Measurements from ENCODE around the gene KCNQ4. TPM values are rescaled to one million over a fixed set of nuclear protein-coding genes. Genes with fewer than 3 reads are reported as not detected.

KCNQ4 gene
- total RNA-seq, 1 experiment from 2014 or later, result 0.11 TPM

DNA sequence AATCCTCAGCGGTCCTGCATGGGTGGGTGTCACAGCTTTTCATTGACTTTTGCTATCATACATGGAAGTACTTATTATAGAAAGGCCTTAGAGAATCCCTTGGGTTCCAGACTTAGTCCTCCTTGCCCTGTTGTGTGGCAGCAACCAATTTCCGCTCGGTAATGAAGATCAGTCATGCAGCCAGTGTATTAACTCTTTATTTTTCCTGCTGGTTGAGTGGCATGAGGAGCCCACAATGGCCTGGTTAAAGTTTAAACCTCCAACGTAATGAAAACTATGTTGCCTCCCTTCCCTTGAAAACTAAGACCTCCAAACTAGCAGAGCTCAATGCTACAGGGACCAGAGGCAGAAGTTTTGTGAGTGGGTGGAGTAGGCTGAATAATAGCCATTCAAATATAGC lies 58.6 kb downstream of the KCNQ4 start:
- DNase-seq (ENCODE audit: low read depth, low spot score), result no peak
- in situ Hi-C loops (cut with HindIII; ENCODE audit: low pct_unique_long_range_greater_than_20kb, low sequenced_read_pairs), result no loop called here

DNA sequence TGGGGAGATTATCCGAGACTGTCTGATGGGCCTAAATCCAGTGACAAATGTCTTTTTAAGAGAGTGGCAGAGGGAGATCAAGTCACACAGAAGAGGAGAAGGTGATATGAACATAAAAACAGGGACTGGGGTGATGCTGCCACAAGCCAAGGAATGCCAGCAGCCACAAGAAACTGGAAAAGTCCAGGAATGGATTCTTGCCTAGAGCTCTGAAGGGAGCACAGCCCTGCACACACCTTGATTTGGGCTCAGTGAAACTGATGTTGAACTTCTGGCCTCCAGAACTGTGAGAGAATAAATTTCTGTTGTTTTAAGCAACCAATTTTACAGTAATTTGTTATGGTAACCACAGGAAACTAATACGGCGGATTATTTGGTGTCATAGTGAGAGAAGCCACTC lies 59.1 kb downstream of the KCNQ4 start:
- DNase-seq (ENCODE audit: low read depth, low spot score), result no peak
- in situ Hi-C loops (cut with HindIII; ENCODE audit: low pct_unique_long_range_greater_than_20kb, low sequenced_read_pairs), result no loop called here

DNA sequence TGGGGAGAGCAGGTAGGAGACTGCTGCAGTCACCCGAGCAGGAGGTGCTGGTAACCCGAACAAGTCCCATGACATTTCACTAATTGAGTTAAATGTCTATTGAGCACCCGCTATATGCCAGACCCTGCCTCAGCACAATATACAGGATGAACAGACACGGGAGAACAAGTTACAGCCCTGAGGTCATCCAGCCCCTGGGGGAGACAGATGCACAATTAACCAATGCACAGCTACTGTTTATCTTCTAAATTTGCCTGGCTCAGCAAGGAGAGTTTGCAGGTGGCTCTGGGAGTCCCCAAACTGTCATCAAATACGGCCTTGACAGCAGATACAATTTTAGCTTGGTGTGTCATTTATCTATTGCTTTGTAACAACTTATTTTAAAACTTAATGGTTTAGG lies 60.5 kb downstream of the KCNQ4 start:
- no peak for DNase-seq (ENCODE audit: low read depth, low spot score)
- in situ Hi-C loops (cut with HindIII; ENCODE audit: low pct_unique_long_range_greater_than_20kb, low sequenced_read_pairs), result no loop called here

DNA sequence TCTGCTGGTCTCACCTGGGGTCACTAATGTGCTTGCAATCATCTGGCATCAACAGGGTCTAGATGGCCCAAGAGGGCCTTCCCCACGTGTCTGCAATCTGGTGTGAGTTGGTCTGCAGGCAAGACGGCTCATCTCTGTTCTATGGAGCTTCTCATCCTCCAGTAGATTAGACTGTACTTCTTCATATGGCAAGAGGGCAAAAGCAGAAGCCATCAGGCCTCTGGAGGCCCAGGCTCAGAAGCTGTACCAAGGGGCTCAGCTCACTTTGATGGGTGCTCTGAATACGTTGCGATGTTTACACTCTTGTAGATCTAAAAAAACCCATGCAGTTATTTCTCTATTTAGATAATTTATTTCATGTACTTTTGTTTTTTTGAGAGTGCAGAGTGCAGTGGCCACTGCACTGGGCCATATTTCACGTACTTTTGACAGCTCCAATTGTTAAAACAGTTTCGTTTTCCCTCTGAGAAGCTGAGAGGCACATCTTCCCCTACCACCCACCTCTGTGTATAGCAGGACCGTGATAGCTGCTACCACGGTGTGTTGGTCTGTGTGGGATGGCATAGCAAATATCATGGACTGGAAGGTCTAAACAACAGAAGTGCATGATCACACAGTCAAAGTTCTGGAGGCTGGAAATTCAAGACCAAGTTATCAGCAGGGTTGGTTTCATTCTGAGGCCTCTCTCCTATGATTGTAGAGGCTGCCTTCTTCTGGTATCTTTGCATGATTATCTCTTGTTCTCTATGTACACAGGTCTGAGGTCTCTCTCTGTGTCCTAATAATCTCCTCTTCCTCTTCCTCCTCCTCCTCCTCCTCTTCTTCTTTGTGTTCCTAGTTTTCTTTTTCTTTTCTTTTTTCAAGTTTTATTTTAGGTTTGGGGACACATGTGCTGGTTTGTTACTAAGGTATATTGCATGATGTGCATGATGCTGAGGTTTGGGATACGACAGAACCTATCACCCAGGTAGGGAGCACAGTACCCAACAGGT lies 61.6 kb downstream of the KCNQ4 start:
- in situ Hi-C loops (cut with HindIII; ENCODE audit: low pct_unique_long_range_greater_than_20kb, low sequenced_read_pairs), result no loop called here
- no peak for DNase-seq (ENCODE audit: low read depth, low spot score)

DNA sequence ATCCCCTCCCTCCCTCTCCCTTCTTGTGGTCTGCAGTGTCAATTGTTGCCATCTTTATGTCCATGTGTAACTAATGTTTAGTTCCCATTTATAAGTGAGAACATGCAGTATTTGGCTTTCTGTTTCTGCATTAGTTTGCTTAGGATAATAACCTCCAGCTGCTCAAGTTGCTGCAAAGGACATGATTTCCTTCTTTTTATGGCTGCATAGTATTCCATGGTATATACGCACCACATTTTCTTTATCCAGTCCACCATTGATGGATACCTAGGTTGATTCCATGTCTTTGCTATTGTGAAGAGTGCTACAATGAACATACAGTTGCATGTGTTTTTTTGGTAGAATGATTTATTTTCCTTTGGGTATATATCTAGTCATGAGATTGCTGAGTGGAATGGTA lies 62.3 kb downstream of the KCNQ4 start:
- no peak for DNase-seq (ENCODE audit: low read depth, low spot score)
- in situ Hi-C loops (cut with HindIII; ENCODE audit: low pct_unique_long_range_greater_than_20kb, low sequenced_read_pairs), result no loop called here

DNA sequence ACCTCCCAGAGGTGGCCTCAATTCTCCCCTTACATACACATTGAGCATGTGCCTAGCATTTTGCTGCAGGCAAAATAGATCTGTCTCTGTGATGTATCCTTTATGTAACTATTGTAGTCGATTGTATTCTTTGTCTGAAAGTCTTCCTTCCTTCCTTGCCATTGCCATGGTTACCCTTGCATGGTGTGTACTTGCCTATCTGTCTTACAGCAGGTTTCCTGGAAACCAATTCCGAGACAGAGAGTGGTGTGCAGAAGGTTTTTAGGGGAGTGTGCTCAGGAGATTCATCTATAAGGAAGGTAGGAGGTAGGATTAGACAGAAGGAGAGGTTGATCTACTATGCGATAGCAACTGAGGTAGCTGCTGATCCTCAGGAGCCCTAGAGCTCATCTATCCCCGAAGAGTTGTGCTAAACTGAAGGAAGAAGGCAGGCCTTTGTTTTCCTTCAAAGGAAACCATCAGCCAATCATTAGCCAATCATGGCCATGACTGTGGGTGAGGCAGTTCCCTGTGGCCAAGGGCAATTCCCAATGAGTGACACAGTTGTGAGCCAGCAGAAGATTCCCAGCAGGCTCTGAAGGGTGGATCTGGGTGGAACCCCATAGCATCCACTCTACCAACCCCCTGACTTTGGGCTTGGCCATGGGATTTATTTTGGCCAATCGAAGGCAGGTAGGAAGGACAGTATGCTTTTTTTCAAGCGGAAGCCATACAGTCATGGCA lies 63.6 kb downstream of the KCNQ4 start:
- in situ Hi-C loops (cut with HindIII; ENCODE audit: low pct_unique_long_range_greater_than_20kb, low sequenced_read_pairs), result no loop called here
- peak; percentile 54 for DNase-seq (ENCODE audit: low read depth, low spot score)

DNA sequence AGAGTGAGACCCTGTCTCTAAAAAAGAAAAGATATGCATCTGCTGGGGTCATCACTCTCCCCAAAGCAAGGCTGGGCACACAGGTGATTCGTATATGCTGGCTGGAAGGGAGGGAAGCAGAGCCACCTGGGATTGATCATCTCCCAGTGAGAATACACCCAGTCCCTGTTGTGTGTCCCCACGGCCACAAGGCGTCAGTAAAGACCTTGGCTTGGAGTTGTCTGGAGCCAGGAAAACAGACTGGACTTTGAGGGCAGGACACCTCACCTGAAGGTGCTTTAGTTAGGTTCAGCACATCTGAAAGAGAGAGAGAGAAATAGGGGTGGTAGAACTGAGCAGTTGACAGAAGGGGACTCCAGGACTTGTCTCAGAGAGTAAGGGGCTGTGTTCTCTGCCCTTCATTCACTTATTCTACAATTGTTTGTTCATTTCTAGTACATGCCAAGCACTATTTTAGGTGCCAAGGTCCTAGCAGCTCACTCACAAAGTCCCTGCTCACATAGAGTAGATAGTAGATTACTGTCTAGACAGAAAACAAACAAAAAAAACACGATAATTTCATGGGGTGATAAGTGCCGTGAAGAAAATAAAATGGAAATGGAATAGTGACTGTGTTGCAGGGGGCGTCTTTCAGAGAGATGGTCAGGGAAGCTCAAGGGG lies 65.1 kb downstream of the KCNQ4 start:
- in situ Hi-C loops (cut with HindIII; ENCODE audit: low pct_unique_long_range_greater_than_20kb, low sequenced_read_pairs), result no loop called here
- peak; percentile 77 for DNase-seq (ENCODE audit: low read depth, low spot score)

DNA sequence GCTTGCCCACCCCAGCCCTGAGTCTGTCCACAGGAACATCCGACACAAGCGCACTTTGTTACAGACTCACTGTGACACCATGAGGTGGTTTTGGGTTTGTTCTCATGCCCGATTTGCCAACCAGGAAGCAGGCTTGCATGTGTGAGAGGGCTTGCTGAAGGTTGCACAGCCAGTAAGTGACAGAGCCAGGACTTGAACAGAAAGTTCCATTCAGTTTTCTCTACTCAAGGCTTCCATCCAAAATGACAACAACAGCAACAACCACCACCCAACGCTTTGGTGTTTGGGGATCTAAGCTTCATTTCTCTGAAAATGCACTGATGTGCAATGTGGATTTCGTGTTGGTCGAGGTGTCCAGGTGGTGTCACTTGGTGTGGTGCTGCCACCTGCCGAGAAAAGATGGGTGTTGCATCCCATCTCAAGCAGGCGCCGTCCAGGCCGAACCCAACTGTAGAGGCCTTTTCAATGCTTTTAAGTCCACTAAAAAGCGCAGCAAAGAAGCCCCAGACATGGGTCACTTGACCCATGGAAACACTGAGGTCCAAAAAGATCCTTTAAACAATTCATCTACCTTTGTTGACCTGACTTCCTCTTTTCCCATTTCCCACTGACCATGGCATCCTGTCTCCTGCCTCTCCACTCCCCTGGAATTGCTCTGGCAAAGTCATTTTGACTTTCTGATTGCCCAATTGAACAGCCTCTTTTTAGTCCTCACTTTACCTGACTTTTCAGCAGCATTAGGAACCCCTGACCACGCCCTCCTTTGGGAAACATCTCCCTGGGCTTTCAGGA lies 66.4 kb downstream of the KCNQ4 start:
- peak; percentile 69 for DNase-seq (ENCODE audit: low read depth, low spot score)
- in situ Hi-C loops (cut with HindIII; ENCODE audit: low pct_unique_long_range_greater_than_20kb, low sequenced_read_pairs), result no loop called here

DNA sequence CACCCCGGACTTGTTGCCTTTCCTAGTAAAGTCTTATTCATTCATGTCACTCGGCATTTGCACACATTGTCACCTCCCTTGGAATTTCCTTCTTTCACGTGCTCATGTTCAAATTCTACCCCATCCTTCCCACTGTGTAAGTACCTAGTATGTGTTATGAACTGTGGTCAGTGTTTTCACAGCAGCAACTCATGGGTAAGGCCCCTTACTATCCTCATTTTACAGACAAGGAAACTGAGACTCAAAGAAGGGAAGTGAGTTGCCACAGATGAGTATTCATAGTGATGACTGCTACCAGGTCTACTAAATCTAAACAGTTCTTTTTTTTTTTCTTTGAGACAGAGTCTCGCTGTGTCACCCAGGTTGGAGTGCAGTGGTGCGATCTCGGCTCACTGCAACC lies 68.1 kb downstream of the KCNQ4 start:
- DNase-seq (ENCODE audit: low read depth, low spot score), result no peak
- in situ Hi-C loops (cut with HindIII; ENCODE audit: low pct_unique_long_range_greater_than_20kb, low sequenced_read_pairs), result no loop called here

DNA sequence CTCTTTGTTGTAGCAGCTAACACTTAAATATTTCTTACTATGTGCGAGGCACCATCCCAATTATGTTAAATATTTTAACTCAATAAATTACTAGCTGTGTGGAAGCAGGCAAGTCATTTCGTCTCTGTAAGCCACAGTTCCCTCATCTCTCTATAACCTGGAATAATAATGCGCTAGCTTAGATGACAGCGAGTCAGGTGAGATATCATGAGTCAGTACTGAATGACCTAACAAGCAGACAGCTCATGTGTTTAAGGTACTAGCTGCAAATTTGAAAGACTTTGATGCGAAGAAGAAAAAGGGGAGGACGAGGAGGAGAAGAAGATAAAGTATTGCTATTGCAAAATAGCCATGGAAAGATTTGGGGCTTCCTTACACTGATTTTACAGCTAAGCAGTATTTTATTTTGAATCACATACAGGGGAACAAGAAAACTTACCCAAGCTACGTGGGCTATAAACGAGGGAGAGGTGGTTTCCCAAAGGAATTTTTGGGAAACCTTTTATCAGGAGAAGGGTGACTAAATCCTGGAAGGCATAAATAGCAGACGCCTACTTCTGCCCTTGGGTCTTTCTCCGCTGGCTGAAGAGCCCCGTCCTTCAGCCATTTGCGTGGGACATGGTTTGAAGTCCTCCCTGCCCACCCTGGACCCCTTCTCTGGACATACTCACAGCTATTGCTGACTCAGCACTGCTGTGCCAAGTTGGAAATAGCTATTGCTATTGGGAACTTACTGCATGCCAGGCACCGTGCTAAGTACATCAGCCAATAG lies 69.7 kb downstream of the KCNQ4 start:
- no peak for DNase-seq (ENCODE audit: low read depth, low spot score)
- in situ Hi-C loops (cut with HindIII; ENCODE audit: low pct_unique_long_range_greater_than_20kb, low sequenced_read_pairs), result no loop called here

DNA sequence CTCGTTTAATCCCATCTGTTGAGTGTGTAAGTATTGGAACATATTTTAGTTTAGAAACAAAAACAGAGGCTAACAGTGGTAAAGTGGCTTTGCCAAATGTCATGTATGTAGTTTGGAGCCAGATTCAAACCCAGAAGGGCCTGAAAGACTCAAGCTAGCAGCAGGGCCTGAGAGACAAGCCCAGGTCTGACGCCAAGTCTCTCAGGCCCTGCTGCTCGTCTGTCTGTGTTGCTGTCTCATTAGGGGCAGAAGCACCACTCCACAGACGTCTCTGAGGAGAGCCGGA lies 70.2 kb downstream of the KCNQ4 start:
- in situ Hi-C loops (cut with HindIII; ENCODE audit: low pct_unique_long_range_greater_than_20kb, low sequenced_read_pairs), result no loop called here
- no peak for DNase-seq (ENCODE audit: low read depth, low spot score)

DNA sequence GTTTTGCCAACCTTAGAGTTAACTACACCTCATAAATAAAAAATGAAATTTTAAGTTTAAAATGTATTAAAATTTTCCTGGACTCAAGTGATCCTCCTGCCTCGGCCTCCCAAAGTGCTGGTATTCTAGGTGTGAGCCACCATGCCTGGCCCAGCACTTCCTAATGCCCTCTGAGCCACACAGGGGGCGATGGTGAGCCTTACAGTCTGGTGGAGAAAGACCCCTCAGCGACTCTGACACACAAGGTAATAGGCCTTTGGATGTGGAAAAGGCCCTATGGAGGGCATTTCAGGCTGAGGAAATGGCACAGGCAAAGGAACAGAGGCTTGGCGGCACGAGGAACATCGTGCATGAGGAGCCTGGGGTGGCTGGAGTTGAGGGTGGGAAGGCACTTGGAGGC lies 71.9 kb downstream of the KCNQ4 start:
- in situ Hi-C loops (cut with HindIII; ENCODE audit: low pct_unique_long_range_greater_than_20kb, low sequenced_read_pairs), result no loop called here

DNA sequence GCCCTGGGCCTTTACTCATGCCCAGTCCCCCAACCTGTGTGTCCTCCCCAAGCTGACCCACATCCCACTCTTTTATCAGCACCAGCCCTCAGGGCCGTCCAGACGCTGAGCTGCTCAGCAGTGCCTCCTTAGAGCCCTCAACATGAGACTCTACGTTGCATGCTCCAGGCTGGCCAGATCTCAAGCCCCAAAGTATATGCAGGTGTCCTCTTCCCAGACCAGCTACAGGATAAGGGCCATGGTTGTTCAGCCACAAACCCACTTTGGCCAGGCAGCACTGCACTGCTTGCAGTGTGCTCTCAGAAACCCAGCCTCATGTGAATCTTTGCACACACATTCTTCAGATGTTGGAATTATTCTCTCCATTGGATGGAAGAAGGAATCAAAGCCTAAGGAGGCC lies 72.5 kb downstream of the KCNQ4 start:
- no peak for DNase-seq (ENCODE audit: low read depth, low spot score)
- in situ Hi-C loops (cut with HindIII; ENCODE audit: low pct_unique_long_range_greater_than_20kb, low sequenced_read_pairs), result no loop called here

More for the DNA sequence above, 71.9 kb downstream of the KCNQ4 start:
- peak; percentile 32 for DNase-seq (ENCODE audit: low read depth, low spot score)

DNA sequence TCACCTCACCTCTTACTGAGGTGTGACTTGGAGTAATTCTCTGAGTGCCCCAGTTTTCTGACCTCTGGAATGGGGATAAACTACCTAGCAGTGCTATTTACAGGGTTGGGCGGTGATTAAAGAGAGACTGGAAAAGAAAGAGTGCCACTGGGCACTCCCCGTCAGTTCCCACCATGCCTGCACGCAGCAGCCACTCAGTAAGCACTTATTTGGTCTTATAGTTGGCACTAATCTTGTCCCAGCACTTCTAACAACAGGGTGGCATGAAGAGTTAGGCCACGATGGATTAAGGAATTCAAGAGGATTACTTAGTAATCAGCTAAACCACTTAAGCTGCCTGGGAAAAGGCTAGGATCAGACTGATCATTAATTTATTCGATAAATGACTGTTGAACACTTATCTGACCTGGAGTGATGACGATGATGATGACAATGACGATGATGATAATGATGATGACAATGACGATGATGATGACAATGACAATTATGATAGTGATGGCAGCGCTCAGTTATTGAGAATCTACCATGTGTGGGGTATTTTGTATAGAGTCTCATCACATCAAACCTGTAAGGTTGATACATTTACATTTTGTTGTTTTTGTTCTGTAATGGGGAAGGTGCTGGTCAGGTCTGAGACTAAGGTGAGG lies 73.2 kb downstream of the KCNQ4 start:
- no peak for DNase-seq (ENCODE audit: low read depth, low spot score)
- in situ Hi-C loops (cut with HindIII; ENCODE audit: low pct_unique_long_range_greater_than_20kb, low sequenced_read_pairs), result no loop called here

DNA sequence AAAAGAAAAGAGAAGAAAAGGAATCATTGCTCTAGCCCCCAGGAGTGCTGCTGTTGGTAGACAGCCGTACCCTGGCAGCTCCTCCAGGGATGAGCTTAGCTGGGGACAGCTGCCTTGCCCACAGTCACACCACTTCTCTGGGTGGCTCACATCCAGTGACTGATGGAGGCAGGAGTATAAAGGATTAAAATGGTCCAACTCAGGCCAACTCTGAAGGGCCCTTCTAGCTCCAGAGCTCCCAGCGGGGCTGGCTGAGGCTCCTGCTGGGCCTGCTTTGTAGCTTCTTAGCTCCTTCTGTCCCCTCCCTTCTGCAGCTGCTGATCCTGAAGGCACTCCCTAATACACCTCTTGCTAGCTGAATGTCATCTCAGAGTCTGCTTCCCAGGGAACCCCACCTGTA lies 74.2 kb downstream of the KCNQ4 start:
- no peak for DNase-seq (ENCODE audit: low read depth, low spot score)
- in situ Hi-C loops (cut with HindIII; ENCODE audit: low pct_unique_long_range_greater_than_20kb, low sequenced_read_pairs), result no loop called here

DNA sequence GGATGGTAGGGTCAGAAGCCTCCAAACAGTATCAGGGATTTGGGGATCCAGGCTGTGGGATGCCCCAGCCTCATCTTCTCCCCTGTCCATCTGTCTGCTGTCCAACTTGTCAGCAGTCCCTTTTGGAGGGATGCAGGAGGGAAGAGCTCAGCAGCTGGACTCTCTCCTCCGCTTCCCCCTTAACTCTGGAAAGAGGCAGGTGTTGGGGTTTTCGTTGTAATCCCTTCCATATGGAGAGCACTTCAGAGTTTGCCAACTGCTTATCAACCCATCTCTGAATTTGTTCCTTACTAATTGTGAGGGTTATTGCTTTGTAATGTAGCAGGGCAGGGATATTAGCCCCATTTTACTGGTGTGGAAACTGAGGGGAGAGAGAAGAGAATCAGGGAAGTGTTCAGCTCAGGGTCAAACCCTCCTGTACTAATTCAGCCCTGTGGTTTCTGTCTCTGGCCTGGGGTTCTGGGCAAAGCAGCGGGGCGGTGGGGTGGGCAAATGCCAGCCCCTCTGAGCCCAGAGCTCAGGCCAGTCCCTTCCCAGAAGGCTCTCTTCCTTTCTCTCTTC lies 75.3 kb downstream of the KCNQ4 start:
- DNase-seq (ENCODE audit: low read depth, low spot score), result no peak
- in situ Hi-C loops (cut with HindIII; ENCODE audit: low pct_unique_long_range_greater_than_20kb, low sequenced_read_pairs), result no loop called here
